Measurements from ENCODE around the gene MYH11.
"Not testable (repeated sequence)": the region's sequence is repeated elsewhere in the genome, so short reads cannot be mapped to it uniquely, and the experiment has no call there.

The MYH11 gene

DNA sequence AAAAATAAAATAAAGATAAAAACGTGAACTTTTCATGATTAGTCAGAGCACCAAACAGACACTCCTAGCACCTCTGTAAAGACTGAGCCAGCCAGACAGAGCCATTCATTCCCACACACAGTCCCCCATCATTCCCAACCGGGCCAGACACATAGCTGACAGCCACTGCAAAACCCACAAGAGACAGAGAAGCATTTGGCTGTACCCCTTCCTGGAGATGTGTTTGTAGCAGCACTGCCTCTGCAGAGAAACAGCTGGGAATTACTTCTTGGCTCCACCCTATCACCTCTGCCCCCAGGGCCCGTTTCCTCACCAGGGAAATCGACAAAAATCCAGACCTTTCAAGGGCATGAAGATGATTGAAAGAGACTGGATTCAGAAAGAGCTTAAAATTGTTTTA, 46.4 kb downstream of the MYH11 start:
- DNase-seq (ENCODE audit: low read depth in 2 of 2): no peak

DNA sequence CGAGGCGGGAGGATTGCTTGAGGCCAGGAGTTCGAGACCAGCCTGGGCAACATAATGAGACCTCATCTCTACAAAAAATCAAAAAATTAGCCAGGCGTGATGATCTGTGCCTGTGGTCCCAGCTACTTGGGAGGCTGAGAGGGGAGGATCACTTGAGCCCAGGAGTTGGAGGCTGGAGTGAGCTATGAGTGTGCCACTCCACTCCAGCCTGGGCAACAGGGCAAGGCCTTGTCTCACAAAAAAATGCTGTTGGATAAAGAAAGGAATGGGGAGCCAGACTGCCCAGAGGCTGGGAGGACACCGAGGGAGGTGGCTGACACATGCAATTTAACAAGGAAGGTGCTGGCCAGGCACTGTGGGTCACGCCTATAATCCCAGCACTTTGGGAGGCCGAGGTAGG, 47.5 kb downstream of the MYH11 start:
- DNase-seq (ENCODE audit: low read depth in 2 of 2): not testable (repeated sequence)

DNA sequence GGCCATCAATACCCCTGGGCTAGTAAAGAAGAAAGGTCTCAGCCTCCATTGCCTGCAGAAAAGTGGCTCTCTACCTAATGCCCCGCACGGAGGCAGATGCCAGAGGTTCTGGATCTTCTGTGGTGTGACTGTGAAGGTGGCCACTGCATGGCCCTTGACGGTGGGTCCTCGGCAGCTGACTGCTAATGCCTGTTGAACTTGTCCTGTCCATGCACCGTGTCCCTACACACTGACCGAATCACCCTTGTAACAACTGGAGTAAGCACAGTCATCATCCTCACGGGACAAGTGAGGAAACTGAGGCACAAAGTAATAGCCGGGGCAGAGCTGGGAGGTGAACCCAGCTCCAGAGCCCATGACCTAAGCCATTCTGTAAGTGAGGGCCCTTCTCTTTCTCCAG, 48.8 kb downstream of the MYH11 start:
- DNase-seq (ENCODE audit: low read depth in 2 of 2): no peak

DNA sequence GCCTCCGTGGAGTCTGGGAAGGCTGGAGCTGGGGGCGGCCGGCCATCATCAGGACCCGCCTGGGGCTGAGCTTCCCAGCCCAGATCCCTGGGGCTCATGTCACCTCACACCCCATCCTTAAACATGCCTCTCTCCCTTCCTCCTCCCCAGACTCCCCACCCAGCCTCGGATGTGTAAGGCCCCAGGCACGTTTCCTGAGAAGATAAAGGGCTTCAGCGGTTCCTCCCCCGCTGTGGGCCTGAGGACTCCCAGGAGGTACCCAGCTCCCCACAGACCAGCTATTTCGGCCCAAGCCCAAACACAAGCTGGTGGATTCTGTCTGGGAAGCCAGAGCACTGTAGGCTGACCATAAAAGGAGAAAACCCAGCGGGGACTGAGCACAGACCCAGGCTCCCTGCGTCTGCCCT, 49.2 kb downstream of the MYH11 start:
- no peak for DNase-seq (ENCODE audit: low read depth in 2 of 2)

DNA sequence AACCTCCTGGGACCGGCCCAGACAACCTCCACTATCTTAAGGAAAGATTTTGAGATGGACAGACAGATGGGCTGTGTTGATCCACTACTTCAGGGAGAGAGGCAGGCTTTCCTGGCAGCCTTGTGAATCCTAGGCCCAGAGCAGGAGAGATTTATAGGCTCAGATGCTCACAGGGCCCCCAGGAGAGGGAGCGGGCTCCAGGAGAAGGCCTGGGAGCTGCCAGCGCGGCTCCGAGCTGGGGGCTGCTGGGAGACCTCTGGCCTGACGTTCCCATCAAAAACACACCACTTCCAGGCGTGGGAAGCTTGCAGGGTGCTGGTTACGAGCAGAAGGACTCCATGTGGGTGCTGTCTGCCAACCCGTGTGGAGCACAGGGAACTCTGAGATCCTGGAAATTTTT, 53.2 kb downstream of the MYH11 start:
- DNase-seq (ENCODE audit: low read depth in 2 of 2): no peak

DNA sequence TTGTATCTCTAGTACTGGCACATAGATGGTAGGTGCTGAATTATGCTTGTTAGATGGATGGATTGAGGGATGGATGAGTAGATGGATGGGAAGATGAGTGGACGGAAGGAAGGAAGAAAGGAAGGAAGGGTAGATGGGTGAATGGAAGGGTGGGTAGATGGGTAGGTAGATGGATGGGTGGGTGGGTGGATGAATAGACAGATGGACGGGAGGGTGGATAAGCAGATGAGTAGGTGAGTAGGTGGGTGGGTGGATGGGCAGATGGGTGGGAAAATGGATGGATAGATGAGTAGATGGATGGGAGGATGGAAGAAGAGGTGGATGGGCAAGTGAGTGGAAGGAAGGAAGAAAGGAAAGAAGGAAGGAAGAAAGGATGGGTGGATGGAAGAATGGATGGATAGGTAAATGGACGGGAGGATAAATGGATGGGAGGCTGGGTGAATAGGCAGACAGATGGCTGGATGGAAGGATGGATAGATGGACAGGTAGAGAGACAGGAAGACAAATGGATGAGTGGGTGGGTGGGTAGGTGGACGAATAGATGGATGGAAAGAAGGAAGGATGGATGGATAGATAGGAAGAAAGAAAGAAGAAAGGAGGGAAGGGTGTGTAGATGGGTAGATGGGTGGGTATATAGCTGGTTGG, 56.9 kb downstream of the MYH11 start:
- DNase-seq (ENCODE audit: low read depth in 2 of 2): no peak

DNA sequence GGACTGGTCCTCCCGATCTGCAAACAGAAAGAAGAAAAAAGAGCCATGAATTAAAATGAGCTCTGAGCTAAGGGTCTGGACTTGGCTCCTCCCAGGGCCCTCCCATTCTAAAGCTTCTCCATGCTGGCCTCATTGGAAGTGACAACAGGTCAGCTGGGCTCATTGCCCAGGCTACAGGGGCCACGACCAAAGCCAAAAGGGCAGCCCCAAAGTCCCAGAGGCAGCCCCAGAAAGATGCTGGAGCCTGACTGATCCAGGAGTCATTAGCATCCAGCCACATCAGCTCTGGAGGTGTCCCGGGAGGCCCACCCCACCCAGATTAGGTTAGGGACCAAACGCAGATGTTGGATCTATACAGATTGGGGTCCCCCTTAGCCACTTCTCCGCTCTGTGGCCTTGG, 58.2 kb downstream of the MYH11 start:
- DNase-seq (ENCODE audit: low read depth in 2 of 2): no peak

DNA sequence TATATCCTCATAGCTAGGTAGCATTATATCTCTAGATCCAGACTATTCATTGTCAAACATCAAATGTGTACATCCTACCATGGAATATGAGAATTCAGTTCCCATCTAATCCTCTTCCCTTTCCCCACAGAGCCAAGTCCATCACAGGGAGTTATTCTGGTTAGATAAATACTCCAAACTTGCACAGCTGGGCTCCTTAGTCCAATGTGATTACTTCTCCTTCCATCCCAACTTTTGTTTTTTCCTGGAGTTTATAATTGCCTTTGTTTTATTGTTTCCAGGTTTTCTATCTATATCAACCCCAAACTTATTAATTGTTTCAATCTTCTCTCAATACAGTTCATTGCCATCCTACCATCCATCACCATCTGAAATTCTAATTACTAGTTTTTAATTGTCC, 59.9 kb downstream of the MYH11 start:
- no peak for DNase-seq (ENCODE audit: low read depth in 2 of 2)

DNA sequence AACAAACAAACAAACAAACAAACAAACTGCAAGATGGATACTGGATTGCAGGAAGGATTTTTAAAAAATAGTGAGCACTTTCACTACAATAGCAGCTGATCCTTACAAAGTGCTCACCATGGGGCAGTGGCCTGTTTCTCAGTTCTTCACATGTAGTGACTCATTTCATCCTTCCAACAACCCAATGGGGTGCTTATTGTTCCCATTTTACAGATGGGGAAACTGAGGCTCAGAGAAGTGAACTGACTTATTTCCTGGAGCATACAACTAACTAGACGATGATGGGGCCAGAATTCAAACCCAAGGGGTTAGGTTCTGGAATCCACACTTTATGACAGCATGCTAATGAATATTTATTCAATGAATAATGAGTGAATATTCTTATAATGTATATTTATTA, 61.2 kb downstream of the MYH11 start:
- DNase-seq (ENCODE audit: low read depth in 2 of 2): no peak

DNA sequence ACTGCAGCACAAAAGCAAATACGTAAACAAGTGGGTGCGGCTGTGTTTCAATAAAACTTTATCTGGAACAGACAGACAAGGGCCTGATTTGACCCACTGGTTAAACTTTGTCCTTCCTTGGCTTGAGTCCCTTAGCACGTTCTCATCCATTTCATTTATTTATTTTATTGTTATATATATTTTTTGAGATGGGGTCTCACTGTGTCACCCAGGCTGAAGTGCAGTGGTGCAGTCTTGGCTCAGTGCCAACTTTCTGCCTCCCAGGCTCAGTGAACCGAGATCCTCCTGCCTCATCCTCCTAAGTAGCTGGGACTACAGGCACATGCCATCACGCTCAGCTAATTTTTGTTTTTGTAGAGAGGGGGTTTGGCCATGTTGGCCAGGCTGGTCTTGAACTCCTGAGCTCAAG, 64.3 kb downstream of the MYH11 start:
- DNase-seq (ENCODE audit: low read depth in 2 of 2): no peak

DNA sequence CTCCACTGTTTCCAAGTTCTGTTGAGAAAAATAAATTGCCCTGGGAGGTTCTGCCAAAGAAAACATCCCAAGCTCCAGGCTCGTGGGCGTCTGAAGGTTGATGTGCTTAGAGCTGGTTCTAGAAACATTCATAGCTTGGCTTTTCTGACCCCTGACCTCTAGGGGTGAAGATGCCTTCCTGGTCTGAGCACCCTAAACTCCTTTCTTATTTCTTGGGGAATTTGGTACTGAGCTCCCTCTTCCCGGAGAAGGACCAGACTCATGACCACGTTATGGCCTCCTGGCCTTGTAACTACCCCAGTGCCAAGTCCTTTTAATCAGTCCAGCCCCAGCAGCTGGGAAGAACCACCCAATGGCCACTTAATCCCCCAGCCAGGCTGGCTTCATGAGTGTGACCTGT, 66.4 kb downstream of the MYH11 start:
- no peak for DNase-seq (ENCODE audit: low read depth in 2 of 2)

DNA sequence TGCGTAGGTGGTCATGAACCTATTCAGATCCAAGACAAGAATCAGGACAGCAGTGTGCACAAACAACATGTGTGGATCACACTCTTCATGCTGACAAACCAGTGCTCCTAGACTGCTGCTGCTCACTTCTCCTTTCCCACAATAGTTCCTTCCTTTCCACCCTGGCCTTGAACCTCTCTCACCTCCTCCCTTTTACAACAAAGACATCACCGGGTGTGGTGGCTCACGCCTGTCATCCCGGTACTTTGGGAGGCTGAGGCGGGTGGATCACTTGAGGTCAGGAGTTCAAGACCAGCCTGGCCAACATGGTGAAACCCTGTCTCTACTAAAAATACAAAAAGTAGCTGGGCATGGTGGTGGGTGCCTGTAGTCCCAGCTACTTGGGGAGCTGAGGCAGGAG, 67.0 kb downstream of the MYH11 start:
- not testable (repeated sequence) for DNase-seq (ENCODE audit: low read depth in 2 of 2)

DNA sequence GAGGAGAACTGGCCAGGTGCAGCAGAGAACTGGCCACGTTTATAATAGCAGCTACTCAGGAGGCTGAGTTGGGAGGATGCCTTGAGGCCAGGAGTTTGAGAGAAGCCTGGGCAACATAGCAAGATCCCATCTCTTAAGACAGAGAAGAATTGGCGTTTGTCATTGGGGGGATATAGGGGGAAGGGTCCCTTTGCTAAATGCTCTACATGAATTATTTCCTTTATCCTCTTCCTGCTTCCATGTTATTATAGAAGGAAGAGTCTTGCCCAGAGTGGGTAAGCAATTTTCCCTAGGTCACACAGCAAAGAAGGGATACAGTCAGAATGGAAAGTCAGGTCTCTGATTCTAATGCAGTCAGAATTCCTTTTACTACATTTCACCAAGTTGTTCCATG, 68.0 kb downstream of the MYH11 start:
- no peak for DNase-seq (ENCODE audit: low read depth in 2 of 2)

DNA sequence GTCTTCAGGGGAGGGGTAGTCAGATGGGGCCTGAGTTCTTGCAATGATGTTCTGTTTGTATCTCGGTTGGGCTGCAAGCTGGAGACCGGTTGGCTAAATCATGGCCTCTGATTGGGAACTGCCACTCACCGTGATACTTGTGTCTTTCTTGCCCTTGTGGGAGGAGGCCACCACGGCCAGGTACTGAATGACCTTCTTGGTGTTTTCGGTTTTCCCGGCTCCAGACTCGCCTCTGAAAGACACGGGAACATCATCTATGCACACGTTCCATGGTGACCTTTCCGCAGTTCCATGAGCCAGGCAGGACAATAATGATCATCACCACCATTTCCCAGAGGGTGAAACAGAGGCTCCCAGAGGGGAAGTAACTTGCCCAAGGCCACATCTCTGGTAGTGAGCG, 70.3 kb downstream of the MYH11 start:
- DNase-seq (ENCODE audit: low read depth in 2 of 2): no peak

DNA sequence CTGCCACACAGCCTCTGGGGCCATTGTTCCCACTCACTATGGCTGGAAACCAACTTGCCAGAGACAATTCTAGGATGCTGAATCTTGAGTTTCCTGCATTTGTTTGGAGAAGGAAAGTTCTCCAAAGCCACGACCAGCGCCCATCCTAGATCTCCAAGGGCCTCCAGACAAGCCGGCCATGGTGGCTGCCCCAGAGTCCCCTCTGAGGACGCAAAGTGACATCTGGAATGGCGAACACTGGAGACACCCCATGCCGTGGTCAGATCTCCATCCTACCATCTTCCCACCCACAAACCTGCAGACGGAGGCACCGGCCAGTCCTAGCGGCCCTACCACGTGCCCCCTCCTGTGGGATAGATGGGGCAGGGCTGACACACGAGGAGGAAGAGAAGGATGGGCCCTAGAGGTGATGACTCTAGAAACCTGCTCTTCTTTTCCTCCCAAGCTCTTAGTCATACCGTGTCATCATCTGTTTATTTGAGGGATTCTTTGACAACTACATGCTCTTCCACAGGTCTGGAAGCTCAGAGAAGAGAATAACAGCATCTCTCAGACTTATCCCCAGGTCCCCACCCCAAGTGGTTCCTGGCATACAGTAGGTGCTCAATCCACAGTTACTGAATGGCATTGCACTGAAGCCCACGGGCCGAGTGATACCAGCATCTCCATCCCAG, 71.3 kb downstream of the MYH11 start:
- no peak for DNase-seq (ENCODE audit: low read depth in 2 of 2)

DNA sequence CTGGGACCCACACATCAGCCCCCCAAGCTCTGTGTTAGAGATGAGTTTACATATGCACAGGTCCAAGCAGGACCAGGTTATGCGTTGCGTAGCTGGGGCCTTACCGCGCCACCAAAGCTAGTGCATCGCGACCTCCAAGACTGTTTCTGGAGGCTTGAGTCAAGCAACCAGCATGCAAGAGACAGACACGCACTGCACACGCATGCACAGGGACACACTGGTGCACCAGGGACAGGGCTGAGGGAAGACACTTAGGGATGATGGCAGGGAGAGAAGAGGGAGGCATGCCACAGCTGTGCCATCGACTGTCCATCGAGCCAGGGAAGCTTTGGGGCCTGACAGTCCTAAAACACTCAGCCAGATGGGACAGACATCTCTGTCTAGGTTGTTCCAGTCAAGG, 72.8 kb downstream of the MYH11 start:
- no peak for DNase-seq (ENCODE audit: low read depth in 2 of 2)

DNA sequence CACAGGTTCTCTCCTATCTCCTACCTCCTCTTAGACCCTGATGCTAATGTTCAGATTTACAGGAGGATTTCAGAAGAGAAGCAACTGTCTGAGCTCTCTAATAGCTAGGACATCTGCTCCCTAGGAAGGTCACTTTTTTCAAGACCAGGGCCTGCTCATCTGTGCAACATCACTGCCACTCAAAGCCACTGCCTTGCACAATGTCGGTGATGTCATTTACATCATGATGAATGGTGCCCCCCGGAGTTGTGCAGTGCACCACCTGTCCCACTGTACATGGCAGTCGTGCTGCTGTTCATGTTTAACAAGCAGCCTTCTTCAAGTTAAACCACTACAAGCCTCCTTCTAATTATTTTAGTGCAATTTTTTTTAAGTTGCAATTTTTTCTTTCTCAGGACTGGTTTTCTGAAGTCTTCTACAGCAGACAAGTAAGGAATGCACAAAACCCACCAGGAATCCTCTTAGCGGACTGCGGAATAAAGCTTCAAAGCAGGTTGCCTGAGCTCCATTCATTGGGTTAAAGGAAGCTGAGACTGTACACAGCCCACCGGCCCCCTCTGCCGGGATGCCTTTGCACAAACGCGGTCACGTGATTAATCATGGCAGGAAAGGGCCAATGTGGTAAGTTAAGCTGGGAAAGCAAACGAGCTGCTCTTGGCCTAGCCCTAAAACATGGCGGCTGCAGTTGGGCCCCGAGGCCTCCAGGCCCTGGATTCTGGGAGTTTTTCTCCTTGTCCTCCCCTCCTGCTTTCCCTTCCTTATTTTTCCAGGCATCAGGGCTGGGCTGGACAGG, 74.1 kb downstream of the MYH11 start:
- DNase-seq (ENCODE audit: low read depth in 2 of 2): no peak

DNA sequence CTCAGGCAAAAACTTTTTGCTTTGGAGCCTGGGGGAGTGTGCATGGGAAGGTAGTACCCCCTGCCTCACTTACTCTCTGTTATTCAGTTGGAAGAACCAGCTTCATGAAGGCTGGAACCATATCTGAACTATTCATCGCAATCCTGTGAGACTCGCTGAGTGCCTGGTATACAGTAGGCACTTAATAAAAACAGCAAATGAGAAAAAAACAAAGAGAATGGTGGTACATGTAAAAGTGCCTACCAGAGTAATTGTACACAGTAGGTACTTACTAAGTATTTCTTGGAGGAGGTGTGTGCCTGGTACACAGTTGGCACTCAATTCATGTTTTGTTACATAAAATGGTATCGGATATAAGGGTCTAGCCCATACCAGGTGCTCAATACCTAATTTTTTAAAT, 75.2 kb downstream of the MYH11 start:
- no peak for DNase-seq (ENCODE audit: low read depth in 2 of 2)

DNA sequence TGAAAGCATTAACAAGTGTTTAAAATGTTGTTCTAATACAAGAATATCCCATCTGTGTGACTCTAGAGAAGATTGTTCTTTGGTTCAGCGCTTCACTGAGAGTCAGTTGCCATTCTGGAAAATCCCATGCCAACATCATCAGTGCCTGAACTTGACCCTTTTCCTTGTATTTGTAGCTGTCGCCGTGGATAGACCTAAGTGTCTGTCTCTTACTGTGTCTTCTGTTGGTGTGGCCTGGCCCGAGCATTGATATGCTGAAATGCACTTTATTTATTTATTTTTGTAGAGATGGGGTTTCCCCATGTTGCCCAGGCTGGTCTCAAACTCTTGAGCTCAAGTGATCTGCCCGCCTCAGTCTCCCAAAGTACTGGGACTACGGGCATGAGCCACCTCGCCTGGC, 76.0 kb downstream of the MYH11 start:
- no peak for DNase-seq (ENCODE audit: low read depth in 2 of 2)

DNA sequence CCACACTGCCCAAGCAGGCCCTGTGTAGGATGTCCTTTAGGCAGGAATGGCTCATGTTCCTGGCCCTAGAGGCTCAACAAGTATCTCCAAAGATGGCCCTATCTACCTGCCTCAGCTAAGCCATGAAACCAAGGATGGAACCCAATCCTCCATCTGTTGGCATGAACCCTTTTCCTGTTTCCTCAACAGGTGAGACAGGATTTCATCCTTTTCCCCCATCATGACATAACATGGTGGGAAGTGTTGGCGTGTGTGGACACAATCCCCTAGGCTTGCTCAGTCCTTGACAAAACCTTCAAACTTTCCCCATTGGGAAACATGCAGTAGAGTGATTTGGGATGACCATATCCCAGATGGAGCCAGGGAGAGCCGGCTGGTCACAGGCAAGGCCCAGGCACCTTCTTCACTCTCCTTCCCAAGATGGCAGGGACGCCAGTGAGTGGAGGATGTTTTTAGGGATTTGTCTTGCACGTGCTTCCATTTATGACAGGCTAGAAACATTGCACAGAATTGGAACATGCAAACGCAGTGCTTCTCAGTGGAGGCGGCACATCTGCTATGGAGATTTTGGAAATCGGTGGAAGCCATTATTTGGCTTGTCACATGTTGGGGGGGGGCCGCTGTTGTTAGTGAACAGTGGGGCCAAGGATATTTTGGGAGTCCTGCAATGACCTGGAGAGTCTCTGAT, 77.0 kb downstream of the MYH11 start:
- DNase-seq (ENCODE audit: low read depth in 2 of 2): no peak

DNA sequence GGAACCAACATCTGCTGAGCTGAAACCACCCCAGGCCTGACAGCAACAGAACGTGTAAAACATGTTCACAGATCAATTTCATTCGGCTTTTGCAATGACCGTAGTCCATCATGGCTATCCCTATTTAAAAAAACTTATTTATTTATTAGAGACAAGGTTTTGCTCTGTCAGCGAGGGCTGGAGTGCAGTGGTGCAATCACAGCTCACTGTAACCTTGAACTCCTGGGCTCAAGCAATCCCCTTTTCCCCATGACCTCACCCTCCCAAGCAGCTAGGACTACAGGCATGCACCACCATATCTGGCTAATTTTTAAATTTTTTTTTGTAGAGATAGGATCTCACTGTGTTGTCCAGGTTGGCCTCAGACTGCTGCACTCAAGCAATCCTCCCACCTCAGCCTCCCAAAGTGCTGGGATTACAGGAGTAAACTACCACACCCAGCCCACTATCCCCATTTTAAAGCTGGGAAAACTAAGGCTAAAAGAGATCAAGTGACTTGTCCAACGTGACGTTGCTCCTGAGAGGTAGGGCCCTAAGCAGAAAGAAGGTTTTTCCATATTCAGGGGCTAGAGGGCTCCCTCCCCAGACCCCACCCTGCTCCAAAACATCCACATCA, 77.7 kb downstream of the MYH11 start:
- DNase-seq (ENCODE audit: low read depth in 2 of 2): no peak

DNA sequence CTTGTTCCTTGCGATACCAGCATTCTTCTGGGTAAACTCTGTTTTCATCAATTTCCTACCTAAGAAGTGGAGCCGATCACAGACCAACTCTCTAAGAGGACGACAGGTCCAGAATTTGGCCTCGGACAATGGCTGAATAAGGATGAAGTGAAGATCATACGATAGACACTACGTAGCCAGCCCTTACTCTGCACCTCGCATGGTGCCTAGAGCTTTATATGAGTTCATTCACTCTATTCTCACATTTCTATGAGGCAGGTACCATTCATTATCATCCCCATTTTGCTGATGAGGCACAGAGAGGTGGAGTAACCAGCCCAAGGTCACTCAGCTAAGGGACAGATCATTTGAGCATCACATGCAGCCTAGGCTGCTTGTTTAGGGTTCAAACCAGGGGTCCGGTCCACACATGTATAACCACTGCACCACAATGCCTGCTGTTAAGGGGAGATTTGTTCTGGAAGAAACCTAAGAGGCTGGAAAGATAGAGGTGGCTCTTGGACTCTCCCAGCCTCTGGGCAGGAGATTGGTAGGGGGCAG, 78.6 kb downstream of the MYH11 start:
- DNase-seq (ENCODE audit: low read depth in 2 of 2): no peak

All from stimulated activated CD8-positive, alpha-beta memory T cell treated with anti-CD3 and anti-CD28 coated beads, Interleukin-7, amount 100 ng/mL, for 1 hour (primary cell).